Endothelial cell of umbilical vein (primary cell): Measurements from ENCODE around the gene TMEFF2. TPM values are rescaled to one million over a fixed set of nuclear protein-coding genes. Genes with fewer than 3 reads are reported as not detected.

Experiments
- BruUV-seq: library from RNA; stranded (reverse); fragments of 400-500 nt; replicated peaks from 2 replicates; lab custom pipeline; 2021; lab: Mats Ljungman, UMichigan
- CTCF ChIA-PET: fragments of 300-600, 350-600 bp; sonication (Branson Sonifier 250); formaldehyde crosslinking; loops from one replicate; lab custom pipeline; 2021; ENCODE audit warnings: antibody characterized with exemption, inconsistent platforms; lab: Charles Lee
- POLR2A ChIA-PET: fragments of 300-600, 350-600 bp; sonication (Branson Sonifier 250); formaldehyde crosslinking; loops from one replicate; lab custom pipeline; 2021; ENCODE audit warnings: antibody characterized with exemption, inconsistent platforms; lab: Charles Lee
- DNase-seq: peaks from one replicate; pipeline ENCODE4 v3.0.0-alpha.2; 2011; ENCODE audit warnings: low read depth, low spot score
- FAIRE-seq: peaks from 2 replicates; lab custom pipeline; 2011; peaks lifted over from hg19 to GRCh38; lab: Jason Lieb, UNC
- H2AFZ ChIP-seq: 2 replicates; pipeline ENCODE4 v1.6.0; 2012; ENCODE audit warnings: low read depth, low read length, control low read depth, inconsistent platforms
- H3K27ac ChIP-seq: 2 replicates; pipeline ENCODE4 v1.5.1; 2011; ENCODE audit warnings: low read depth, mild to moderate bottlenecking, control low read depth, low read length, moderate library complexity; ENCODE audit not compliant: insufficient read depth
- H3K27me3 ChIP-seq, 2 experiments: 2 replicates each; pipeline versions ENCODE4 v1.6.0 to v1.6.1; 2011; ENCODE audit warnings: low read length in 2 of 2, mixed read lengths in 1 of 2; ENCODE audit not compliant: control insufficient read depth in 2 of 2, insufficient read depth in 2 of 2
- H3K36me3 ChIP-seq, 2 experiments: 2 replicates in 1 of 2; 3 replicates in 1 of 2; pipeline ENCODE4 v1.5.1; 2011; ENCODE audit warnings: low read length in 2 of 2, mild to moderate bottlenecking in 1 of 2, moderate library complexity in 1 of 2; ENCODE audit not compliant: control insufficient read depth in 2 of 2, insufficient read depth in 2 of 2; ENCODE audit errors: extremely low read depth in 1 of 2
- H3K4me1 ChIP-seq: 3 replicates; pipeline ENCODE4 v1.5.1; 2011; ENCODE audit warnings: mild to moderate bottlenecking, low read length; ENCODE audit not compliant: control insufficient read depth, insufficient read depth; ENCODE audit errors: extremely low read depth
- H3K4me2 ChIP-seq: 2 replicates; pipeline ENCODE4 v1.6.1; 2011; ENCODE audit warnings: low read length, control low read depth, mixed read lengths; ENCODE audit not compliant: insufficient read depth
- H3K4me3 ChIP-seq, 3 experiments: fragments of 200-600 bp in 1 of 3; sonication (generic), shearing (Covaris generic) in 1 of 3; replicated peaks in 1 of 3; 2 replicates each; pipeline ENCODE4 v1.5.1; 2011 to 2016; ENCODE audit warnings: control low read depth in 3 of 3, low read length in 3 of 3, mild to moderate bottlenecking in 2 of 3, inconsistent platforms in 1 of 3, low read depth in 1 of 3, moderate library complexity in 1 of 3; ENCODE audit not compliant: insufficient read depth in 1 of 3
- H3K79me2 ChIP-seq: 2 replicates; pipeline ENCODE4 v1.6.0; 2012; ENCODE audit warnings: low read length, inconsistent platforms; ENCODE audit not compliant: control insufficient read depth, insufficient read depth
- H3K9ac ChIP-seq: replicated peaks from 2 replicates; pipeline ENCODE3; 2011; ENCODE audit warnings: low read length, control low read depth; ENCODE audit not compliant: insufficient read depth; ENCODE audit errors: extremely low read depth
- H3K9me1 ChIP-seq: replicated peaks from 3 replicates; pipeline ENCODE4 v1.6.0; 2011; ENCODE audit warnings: mild to moderate bottlenecking, low read length; ENCODE audit not compliant: control insufficient read depth, insufficient read depth; ENCODE audit errors: extremely low read depth
- H3K9me3 ChIP-seq: replicated peaks from 2 replicates; pipeline ENCODE4 v1.5.1; 2012; ENCODE audit warnings: low read length, inconsistent platforms; ENCODE audit not compliant: control insufficient read depth, insufficient read depth
- H4K20me1 ChIP-seq: replicated peaks from 2 replicates; pipeline ENCODE3; 2011; ENCODE audit warnings: mild to moderate bottlenecking, low read length; ENCODE audit not compliant: control insufficient read depth, insufficient read depth; ENCODE audit errors: extremely low read depth
- CTCF ChIP-seq, 2 donors: IDR thresholded peaks; 1 replicate in 1 of 2; 2 replicates in 1 of 2; pipeline ENCODE4 v1.5.1; 2011; ENCODE audit warnings: low read length in 2 of 2, mild to moderate bottlenecking in 2 of 2, moderate library complexity in 2 of 2, control low read depth in 1 of 2, inconsistent platforms in 1 of 2, low read depth in 1 of 2; ENCODE audit not compliant: insufficient read depth in 1 of 2; ENCODE audit errors: extremely low read depth in 1 of 2
- EZH2 ChIP-seq: IDR thresholded peaks from 2 replicates; pipeline ENCODE4 v1.6.1; 2012; ENCODE audit warnings: borderline replicate concordance, low read depth, mild to moderate bottlenecking, moderate library complexity, low read length, inconsistent platforms; ENCODE audit not compliant: severe bottlenecking
- FOS ChIP-seq: IDR thresholded peaks from 2 replicates; pipeline ENCODE4 v1.6.1; 2011; ENCODE audit warnings: mild to moderate bottlenecking, low read length, moderate library complexity, borderline replicate concordance; ENCODE audit not compliant: insufficient read depth
- GATA2 ChIP-seq: IDR thresholded peaks from 2 replicates; pipeline ENCODE4 v1.7.0; 2011; ENCODE audit warnings: low read depth, mild to moderate bottlenecking, moderate library complexity, mixed read lengths, low read length; ENCODE audit not compliant: insufficient read length, insufficient read depth
- JUN ChIP-seq: IDR thresholded peaks from 2 replicates; pipeline ENCODE4 v1.6.1; 2011; ENCODE audit warnings: borderline replicate concordance, low read depth; ENCODE audit not compliant: insufficient read length, insufficient read depth
- MAX ChIP-seq: IDR thresholded peaks from 2 replicates; pipeline ENCODE4 v1.6.1; 2011; ENCODE audit not compliant: insufficient read depth, insufficient read length
- MYC ChIP-seq: IDR thresholded peaks from one replicate; pipeline ENCODE4 v1.6.1; 2011; ENCODE audit warnings: mild to moderate bottlenecking, low read depth, low read length
- POLR2A ChIP-seq: IDR thresholded peaks from 2 replicates; pipeline ENCODE4 v1.6.1; 2012; ENCODE audit warnings: low read depth, mild to moderate bottlenecking, control low read depth, low read length
- POLR2AphosphoS5 ChIP-seq: IDR thresholded peaks from 2 replicates; pipeline ENCODE4 v1.6.1; 2012; ENCODE audit warnings: low read depth, mild to moderate bottlenecking, control low read depth, low read length, moderate library complexity; ENCODE audit not compliant: insufficient read depth
- dilution Hi-C: fragments of 300-500 bp; cut with MboI; formaldehyde crosslinking; loops from one replicate; pipeline ENCODE4 v1.15.0; 2019; ENCODE audit warnings: low sequenced_read_pairs; ENCODE audit not compliant: extremely low pct_ligation_motif_present
- intact Hi-C: fragments of 100-400 bp; cut with micrococcal nuclease; formaldehyde crosslinking; loops from one replicate; pipeline ENCODE4 v1.10.0; 2022
- polyA plus RNA-seq, 4 experiments: library from polyadenylated mRNA; depleted of rRNA in 3 of 4; stranded (reverse) in 3 of 4; unstranded in 1 of 4; fragments of >200 nt; gene quantifications; 2 replicates each; pipeline versions ENCODE4 v1.2.1 to v1.2.3, GENCODE V29; 2011 to 2012; ENCODE audit warnings: missing spikeins in 1 of 4
- total RNA-seq: library from RNA; stranded (reverse); gene quantifications from 2 replicates; pipeline ENCODE4 v1.2.3, GENCODE V29; 2021

TMEFF2 gene
- total and polyA plus RNA-seq, 2 donors (not counting 3 experiments of a cell fraction or from before 2014, with no cell fraction given): 0.18 to 0.20 TPM

DNA sequence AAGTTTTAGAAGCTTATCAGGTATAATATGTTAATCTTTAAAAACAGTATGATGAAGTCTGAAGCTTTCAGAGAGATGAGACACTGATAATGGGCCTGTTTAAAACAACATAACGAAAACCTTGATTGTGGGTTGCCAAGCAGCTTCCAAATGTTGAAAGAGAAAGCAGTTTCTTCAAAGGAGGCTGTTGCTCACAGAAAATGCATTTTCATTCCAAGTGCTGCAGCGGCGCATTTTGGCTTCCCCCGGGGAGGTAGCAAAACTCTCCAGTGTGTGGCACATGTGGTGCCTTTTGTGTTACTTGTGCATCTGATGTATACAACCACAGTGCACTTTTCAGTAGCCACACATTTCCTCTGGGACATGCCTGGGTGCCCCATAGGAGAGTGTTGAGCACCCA lies 66.1 kb downstream of the TMEFF2 start:
- no peaks in the 10 kb centered on the region for H3K9me3 ChIP-seq
- intact Hi-C loops (no loop called here), dilution Hi-C loops (no loop called here)
- H3K79me2 ChIP-seq: no peaks in the 10 kb centered on the region
- ChIA-PET CTCF (interaction anchor here (1.5 kb wide), 1 partner anchor 34 kb away, joined by 4 read pairs; no protein-coding TSS in a partner anchor), POLR2A (no interaction called here)
- no peak overlapping the region for H3K9ac ChIP-seq
- H4K20me1 ChIP-seq: no peaks in the 10 kb centered on the region
- no peaks in the 10 kb centered on the region for H3K27me3 ChIP-seq
- no peaks in the 10 kb centered on the region for H3K4me1 ChIP-seq
- H3K4me3 ChIP-seq: no peak overlapping the region
- DNase-seq (no peak), FAIRE-seq (no peak)
- H3K9me1 ChIP-seq: no peaks in the 10 kb centered on the region
- H3K4me2 ChIP-seq: no peak overlapping the region
- H3K27ac ChIP-seq: no peak overlapping the region
- TF ChIP-seq CTCF (IDR thresholded peaks at IDR 0.05; ENCODE audit: extremely low read depth in 1 of 2, insufficient read depth in 1 of 2, low read depth in 1 of 2, low read length in 2 of 2) (no peak), JUN (no peak), POLR2A (no peak), MYC (no peak), FOS (no peak), POLR2AphosphoS5 (no peak), EZH2 (no peak), MAX (no peak), GATA2 (no peak)
- H3K36me3 ChIP-seq: no peaks in the 10 kb centered on the region
- H2AFZ ChIP-seq: no peak overlapping the region
- no TSS peak for BruUV-seq
